Adrenal gland (tissue), 12 donors: ENCODE data around the gene SECISBP2L. TPM values are rescaled to one million over a fixed set of nuclear protein-coding genes. Genes with fewer than 3 reads are reported as not detected.

Source experiments
- DNase-seq, 7 donors: peaks; one replicate each; pipeline ENCODE4 v3.0.0-alpha.2; 2019 to 2020
- H3K27ac ChIP-seq, 5 donors: fragments of 200-600 bp; sonication (generic) in 4 of 5; 1 replicate in 3 of 5; 2 replicates in 2 of 5; pipeline versions ENCODE4 v1.5.1 to v1.8.0; 2016 to 2020; ENCODE audit warnings: mild to moderate bottlenecking in 1 of 5
- H3K27me3 ChIP-seq: fragments of 200-600 bp; 2 replicates; pipeline ENCODE4 v1.8.0; 2021
- H3K36me3 ChIP-seq, 2 donors: fragments of 200-600 bp; replicated peaks in 1 of 2; 1 replicate in 1 of 2; 2 replicates in 1 of 2; pipeline versions ENCODE4 v1.5.1 to v1.8.0; 2018 to 2022
- H3K4me1 ChIP-seq, 2 donors: fragments of 200-600 bp; replicated peaks in 1 of 2; 1 replicate in 1 of 2; 2 replicates in 1 of 2; pipeline versions ENCODE4 v1.5.1 to v1.8.0; 2018 to 2021
- H3K4me3 ChIP-seq, 4 donors: fragments of 200-600 bp; sonication (generic) in 3 of 4; one replicate each; pipeline ENCODE4 v1.5.1; 2016 to 2018
- H3K9me3 ChIP-seq, 3 donors: fragments of 200-600 bp; sonication (generic) in 1 of 3; replicated peaks in 1 of 3; 1 replicate in 2 of 3; 2 replicates in 1 of 3; pipeline versions ENCODE4 v1.5.1 to v1.8.0; 2016 to 2021
- POLR2A ChIP-seq, 2 donors: fragments of 450-650 bp; IDR thresholded peaks; one replicate each; pipeline ENCODE4 v1.6.1; 2017; ENCODE audit warnings: antibody characterized with exemption in 2 of 2, mild to moderate bottlenecking in 2 of 2, moderate library complexity in 1 of 2
- WGBS, 4 donors: extraction: QIAGEN DNeasy Blood & Tissue Kit in 2 of 4; methylation state at CpG; one replicate each; pipeline versions ENCODE4 v1.1.5 to v1.1.7; 2013 to 2017; 5-methylcytosine and 5-hydroxymethylcytosine counted together
- intact Hi-C, 2 donors: fragments of 100-400 bp; cut with DNase I; formaldehyde crosslinking; loops; one replicate each; pipeline versions ENCODE4 v1.14.1 to v1.15.0; 2022 to 2023
- polyA plus RNA-seq, 3 donors: library from polyadenylated mRNA; stranded (reverse); fragments of 200-250 nt in 2 of 3; fragments of 350-450 nt in 1 of 3; fragmentation: Illumina TruSeq in 1 of 3; extraction: RNeasy Lipid Tissue Mini Kit (QIAGEN cat#74804) in 1 of 3; gene quantifications; one replicate each; pipeline ENCODE4 v1.2.3, GENCODE V29; 2013 to 2014
- total RNA-seq, 9 donors: library from RNA; depleted of rRNA in 4 of 9; stranded (reverse); fragments of >200 nt in 4 of 9; fragments of 120-200 nt in 1 of 9; fragmentation: NEBNext Ultra II Directional in 1 of 9; extraction: Animal tissue kit (Norgen Biotek cat#: 25700) in 1 of 9; gene quantifications; one replicate each; pipeline versions ENCODE4 v1.1.0 to v1.2.4, GENCODE V29; 2013 to 2023
- TF ChIP-seq, protein P1 (sequence below), 6 experiments: fragments of 450-650 bp in 4 of 6; fragments of 200-600 bp in 2 of 6; sonication (generic) in 1 of 6; IDR thresholded peaks; 1 replicate in 5 of 6; 2 replicates in 1 of 6; pipeline versions ENCODE4 v1.5.1 to v1.8.0; 2016 to 2021; ENCODE audit warnings: antibody characterized with exemption in 6 of 6, mild to moderate bottlenecking in 2 of 6, moderate library complexity in 1 of 6
- donor health status: healthy with polysubstance abuse.
- donor health status: Bipolar disorder and iron deficiency.
- donor health status: DM: yes; HTN: yes; CAD: no.
- donor health status: DM: no; HTN: no; CAD: no.
- donor health status: DM: no; HTN: no; CAD: no.
- donor health status: DM: yes; HTN: yes; CAD: no.

SECISBP2L gene
- total and polyA plus RNA-seq, 12 donors = 9.1 to 117 (median 44.2) TPM

DNA sequence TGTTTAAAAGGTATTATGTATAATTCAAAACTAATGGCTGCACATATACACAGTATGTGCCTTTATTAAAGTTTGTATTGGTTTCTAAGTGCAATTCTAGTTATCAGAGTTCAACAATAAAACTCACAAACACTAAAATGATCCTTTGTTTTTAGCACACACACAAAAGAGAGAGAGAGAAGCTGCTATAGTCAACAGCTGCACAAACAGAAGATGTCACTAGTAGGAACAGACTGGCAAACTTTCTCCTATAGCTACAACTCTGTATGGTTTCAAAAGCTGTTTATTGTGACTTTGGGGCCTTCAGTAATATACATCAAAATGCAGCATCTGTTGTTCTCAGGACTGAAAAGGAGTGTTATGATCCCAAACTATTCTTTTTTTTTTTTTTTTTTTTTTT lies 6.1 kb downstream of the SECISBP2L start:
- Histone ChIP-seq H3K4me1 (peaks cover 11 to 67% of the 10 kb centered on the region in 2 donors), H3K27me3 (no peaks in the 10 kb centered on the region), H3K27ac (no peak overlapping the region), H3K9me3 (no peaks in the 10 kb centered on the region), H3K4me3 (no peak overlapping the region), H3K36me3 (peaks cover 0 to 10% of the 10 kb centered on the region in 2 donors)
- DNase-seq = no peak
- intact Hi-C loops = no loop called here
- TF ChIP-seq POLR2A (IDR thresholded peaks at IDR 0.05) = no peak
- TF ChIP-seq, protein P1, sequence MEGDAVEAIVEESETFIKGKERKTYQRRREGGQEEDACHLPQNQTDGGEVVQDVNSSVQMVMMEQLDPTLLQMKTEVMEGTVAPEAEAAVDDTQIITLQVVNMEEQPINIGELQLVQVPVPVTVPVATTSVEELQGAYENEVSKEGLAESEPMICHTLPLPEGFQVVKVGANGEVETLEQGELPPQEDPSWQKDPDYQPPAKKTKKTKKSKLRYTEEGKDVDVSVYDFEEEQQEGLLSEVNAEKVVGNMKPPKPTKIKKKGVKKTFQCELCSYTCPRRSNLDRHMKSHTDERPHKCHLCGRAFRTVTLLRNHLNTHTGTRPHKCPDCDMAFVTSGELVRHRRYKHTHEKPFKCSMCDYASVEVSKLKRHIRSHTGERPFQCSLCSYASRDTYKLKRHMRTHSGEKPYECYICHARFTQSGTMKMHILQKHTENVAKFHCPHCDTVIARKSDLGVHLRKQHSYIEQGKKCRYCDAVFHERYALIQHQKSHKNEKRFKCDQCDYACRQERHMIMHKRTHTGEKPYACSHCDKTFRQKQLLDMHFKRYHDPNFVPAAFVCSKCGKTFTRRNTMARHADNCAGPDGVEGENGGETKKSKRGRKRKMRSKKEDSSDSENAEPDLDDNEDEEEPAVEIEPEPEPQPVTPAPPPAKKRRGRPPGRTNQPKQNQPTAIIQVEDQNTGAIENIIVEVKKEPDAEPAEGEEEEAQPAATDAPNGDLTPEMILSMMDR (IDR thresholded peaks at IDR 0.05) = no peak

DNA sequence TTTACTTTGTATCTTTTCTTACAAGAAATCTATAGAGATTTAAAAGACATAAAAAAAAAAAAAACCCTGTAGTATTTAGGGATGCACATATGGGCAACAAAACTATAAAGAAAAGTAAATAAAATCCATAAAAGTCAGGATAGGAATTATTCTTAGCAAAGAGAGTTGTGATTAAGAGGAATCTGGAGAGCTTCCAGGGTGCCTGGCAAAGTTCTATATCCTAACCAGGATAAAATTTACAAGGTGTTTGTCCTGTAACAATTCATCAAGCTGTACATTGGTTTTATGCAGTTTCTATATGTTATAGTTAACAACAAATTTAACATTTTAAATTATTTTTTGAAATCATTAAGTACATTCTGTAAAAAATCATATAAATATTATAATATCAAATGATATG lies 7.9 kb downstream of the SECISBP2L start:
- peaks cover 5 to 50% of the 10 kb centered on the region in 2 donors for H3K4me1 ChIP-seq
- no peak for TF ChIP-seq POLR2A (IDR thresholded peaks at IDR 0.05)
- TF ChIP-seq, protein P1 (IDR thresholded peaks at IDR 0.05) = no peak
- intact Hi-C loops = no loop called here
- no peak overlapping the region for H3K4me3 ChIP-seq
- H3K9me3 ChIP-seq = no peaks in the 10 kb centered on the region
- no peak for DNase-seq
- peaks cover 0 to 17% of the 10 kb centered on the region in 2 donors for H3K36me3 ChIP-seq
- H3K27ac ChIP-seq = no peak overlapping the region
- H3K27me3 ChIP-seq = no peaks in the 10 kb centered on the region

DNA sequence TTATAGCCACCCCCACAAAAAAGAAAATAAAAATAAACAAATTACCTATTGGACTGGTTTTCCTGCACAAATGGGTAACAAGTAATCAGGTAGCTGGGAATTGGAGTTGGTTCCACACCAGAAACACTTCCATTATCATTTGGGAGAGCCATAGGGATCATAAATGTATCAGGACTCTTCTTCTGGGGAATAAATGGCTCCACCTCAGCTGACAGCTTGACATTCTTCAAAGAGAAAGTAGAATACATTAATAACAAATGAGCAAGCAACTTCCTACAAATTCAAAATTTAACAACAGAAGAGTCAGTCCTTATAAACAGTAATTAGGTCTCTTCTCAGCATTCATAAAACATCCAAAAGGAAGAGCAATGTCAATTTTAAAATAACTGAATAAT lies 8.7 kb downstream of the SECISBP2L start:
- TF ChIP-seq POLR2A (IDR thresholded peaks at IDR 0.05) = no peak
- TF ChIP-seq, protein P1 (IDR thresholded peaks at IDR 0.05) = no peak
- intact Hi-C loops = no loop called here
- DNase-seq = no peak
- Histone ChIP-seq H3K4me1 (peaks cover 5 to 44% of the 10 kb centered on the region in 2 donors), H3K4me3 (no peak overlapping the region), H3K36me3 (peaks cover 0 to 17% of the 10 kb centered on the region in 2 donors), H3K27me3 (no peaks in the 10 kb centered on the region), H3K27ac (no peak overlapping the region), H3K9me3 (no peaks in the 10 kb centered on the region)

DNA sequence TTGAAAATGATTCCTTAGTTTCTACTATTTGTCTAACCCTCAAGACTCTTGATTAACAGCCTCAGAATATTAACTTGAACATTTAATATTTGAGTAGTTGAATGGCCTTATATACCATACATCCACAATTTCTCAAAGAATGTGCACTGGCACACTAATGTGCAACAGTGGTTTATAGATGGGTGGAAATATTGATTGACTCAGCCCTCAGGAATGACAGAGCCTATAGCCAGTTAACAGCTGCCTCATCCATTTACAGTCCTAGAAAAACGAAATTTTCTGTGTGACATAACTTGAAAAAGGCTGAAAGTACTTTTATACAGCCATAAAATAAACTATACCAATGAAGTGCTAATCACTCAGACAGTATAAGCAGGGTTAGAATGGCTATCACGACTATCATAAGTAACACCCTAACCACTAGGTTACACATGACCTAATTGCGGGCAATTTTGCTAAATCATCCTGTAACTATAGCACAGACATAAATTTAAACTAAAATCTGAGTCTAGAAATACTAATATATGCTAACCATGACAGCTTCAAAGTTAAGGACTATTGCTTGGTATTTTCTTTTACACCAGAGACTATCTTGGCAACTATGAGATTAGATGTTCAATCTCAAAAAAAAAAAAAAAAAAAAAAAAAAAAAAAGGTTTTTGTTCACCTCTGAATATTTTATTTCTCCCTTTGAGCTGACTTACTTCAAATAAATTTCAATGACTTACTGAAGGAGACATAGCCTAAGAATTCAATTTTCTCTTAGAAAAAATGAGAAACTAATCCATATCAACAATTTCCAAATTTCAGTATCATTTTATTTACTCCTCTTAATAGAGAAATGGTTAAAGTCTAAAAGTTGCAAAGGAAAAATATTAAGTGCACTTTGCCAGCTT lies 9.3 kb downstream of the SECISBP2L start:
- peaks cover 0 to 17% of the 10 kb centered on the region in 2 donors for H3K36me3 ChIP-seq
- peaks cover 5 to 40% of the 10 kb centered on the region in 2 donors for H3K4me1 ChIP-seq
- no peaks in the 10 kb centered on the region for H3K27me3 ChIP-seq
- H3K27ac ChIP-seq = no peak overlapping the region
- WGBS, 4 donors = 86 to 91% (median 90%) methylated on average over 3 of the region's 3 CpGs
- TF ChIP-seq, protein P1 (IDR thresholded peaks at IDR 0.05) = no peak
- no peak for TF ChIP-seq POLR2A (IDR thresholded peaks at IDR 0.05)
- no peaks in the 10 kb centered on the region for H3K9me3 ChIP-seq
- no peak for DNase-seq
- intact Hi-C loops = no loop called here
- no peak overlapping the region for H3K4me3 ChIP-seq
